GM18526 (cell line): ENCODE measurements around the gene SFN.
A peak's percentile ranks its signal among the peaks of the same experiment; 100 is the strongest.

ENCODE experiments used
- POLR2A ChIP-seq: IDR thresholded peaks from 3 replicates; pipeline ENCODE4 v1.6.1; 2011; ENCODE audit not compliant: insufficient read length; ENCODE audit errors: extremely low read depth

The SFN gene

DNA sequence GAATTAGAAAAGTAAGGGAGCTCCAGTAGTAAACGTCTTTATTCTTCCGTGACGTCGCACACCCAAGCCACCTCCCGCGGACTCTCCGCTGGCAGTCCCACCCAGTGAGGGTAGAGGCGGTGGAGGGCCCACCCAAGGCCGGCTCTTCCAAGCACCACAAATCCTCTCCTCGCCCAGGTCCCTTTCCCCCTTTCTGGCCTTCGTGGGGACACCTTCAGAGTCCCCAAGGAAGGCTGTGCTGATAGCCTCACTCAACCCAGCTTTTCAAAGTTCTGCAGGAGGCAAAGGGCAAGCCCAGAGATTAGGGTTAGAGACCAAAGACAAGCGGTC lies 27.5 kb downstream of the SFN start:
- no peak for TF ChIP-seq POLR2A

DNA sequence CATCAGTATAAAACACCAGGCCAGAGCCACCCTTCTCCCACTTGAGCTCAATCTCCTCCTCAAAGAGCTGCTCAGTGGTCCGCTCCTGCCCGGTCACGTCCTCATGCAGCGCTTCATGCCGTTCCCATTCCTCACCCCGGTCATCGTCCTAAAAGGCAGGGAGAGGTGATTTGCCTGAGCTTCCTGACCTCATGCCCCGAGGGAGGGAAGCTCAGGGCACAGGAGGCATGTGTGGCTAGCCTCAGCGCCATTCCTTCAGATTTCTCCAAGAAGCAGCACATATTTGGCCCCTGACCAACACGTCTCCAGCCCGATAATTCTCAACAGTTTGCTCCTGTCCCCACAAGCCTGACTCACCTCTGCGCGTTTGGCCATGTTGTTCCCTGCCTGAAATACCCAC lies 31.3 kb downstream of the SFN start:
- no peak for TF ChIP-seq POLR2A

DNA sequence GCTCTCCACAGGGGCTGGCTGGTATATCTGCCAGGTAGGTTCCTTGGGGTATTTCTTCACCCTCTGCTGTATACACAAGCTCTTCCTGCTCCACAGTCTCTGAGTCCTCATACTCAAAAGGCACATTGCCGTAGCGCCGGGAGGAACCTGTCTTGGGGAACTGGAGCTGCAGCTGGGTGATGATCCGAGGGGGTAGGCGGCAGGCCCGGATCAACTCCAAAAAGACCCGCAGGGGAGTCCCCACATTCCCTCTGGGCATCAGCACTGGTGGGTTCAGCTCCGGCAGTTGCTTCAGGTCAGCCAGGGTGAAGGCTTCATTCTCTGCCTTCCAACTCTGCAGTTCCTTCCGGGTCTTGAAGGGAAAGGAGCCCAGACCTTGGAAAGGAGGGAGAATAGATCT lies 34.4 kb downstream of the SFN start:
- TF ChIP-seq POLR2A: no peak

DNA sequence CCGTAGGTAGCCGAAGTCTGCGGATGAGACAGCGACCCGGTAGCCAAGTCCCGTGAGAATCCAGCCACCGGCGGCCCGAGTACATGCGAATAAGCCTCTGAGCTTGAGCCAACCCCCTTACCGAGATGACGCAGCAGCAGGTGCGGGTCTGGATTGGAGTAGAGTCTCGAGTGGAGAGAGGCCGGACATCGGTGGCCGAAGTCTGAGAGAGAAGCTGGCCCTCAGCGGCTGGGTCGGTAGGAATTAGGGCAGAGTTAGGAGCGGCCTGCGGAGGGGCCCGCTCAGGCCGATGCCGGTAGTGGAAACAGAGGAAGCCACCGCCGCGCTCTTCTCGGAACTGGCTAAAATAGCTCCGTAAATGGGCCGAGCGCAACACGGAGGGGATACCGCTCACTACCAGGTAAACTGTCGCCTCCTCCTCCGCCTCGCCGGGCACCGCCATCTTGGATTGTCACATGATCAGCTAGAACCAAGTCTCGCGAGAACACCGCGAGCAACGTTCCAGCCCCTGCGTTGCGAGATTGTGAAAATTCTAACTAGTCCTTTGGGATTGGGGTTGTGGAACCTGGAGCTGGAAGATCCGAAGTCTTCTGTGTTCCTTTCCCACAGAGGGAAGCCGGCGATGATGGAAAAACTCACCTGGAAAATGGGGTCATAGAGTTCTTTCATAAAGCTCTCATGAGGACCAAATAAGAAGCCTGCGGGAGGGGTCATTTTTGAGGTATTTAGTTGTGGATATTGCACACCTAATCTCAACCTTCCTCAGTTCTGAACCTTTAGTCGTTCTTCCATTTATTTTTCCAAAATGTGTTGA lies 37.3 kb downstream of the SFN start, which contains the start of gene GPATCH3:
Gene GPATCH3, minus strand, starts transcription at position 467 of the 814 bp plus-strand sequence. Its CDS starts 25 bp downstream, at position 442.
- peak; percentile 84 for TF ChIP-seq POLR2A

DNA sequence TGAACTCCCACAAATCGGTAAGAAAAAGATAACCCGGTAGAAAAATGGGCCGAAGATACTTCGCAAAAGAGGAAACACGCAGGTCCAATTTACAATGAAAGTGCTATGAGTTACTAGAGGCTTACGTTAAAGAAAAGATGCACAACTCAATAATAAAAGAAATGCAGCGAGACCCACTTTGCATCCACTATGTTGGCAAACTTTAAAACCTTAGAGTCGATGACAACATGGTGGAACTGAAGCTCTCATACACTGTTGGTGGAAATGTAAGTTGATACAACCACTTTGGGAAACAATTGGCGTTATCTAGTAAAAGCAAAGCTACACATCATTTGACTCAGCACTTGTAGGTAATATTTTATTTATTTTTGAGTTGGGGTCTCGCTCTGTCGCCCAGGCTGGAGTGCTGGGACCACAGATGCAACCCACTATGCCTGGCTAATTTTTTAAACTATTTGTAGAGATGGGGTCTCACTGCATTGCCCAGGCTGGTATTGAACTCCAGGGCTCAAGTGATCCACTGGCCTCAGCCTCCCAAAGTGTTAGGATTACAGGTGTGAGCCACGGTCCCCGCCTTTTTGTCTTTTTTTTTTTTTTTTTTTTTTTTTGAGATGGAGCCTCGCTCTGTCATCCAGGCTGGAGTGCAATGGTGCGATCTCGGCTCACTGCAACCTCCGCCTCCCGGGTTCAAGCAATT lies 38.0 kb downstream of the SFN start:
- no peak for TF ChIP-seq POLR2A

DNA sequence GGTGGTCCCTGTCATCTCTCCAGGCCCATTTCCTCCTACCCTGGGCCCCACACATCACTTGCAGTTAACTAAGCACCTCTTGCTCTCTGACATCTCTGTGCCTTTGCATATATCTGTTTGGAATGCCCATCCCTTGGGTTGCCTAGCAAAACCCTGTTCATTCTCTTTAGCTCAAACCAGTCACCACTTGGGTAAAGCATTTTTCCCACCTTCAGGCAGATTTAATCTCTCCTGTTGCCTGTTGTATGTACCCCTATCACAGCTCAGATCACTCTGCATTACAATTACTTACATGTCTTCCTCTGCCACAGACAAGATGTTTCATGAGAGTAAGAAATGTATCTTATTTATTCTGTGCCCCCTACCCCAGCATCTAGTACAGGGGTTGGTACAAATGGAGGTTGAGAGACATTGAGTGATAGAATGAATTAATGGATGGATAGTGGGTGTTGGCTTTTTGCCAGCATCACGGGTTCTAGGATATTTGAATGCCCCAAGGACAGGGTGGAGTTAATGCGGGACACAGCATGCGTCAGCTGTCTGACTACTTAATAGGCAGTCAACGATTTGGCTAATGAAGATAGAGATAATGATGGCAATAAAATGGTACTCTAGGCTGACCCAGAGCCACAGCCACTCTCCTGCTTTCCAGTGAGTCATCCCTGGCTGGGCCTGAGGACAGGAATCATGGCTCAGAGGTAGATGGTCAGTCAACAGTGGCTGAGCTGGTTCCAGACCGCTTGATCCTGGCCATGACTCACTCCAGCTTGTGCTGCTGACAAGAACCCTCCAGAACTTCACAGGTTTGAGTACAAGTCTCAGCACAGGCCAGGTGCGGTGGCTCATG lies 44.3 kb downstream of the SFN start:
- no peak for TF ChIP-seq POLR2A

DNA sequence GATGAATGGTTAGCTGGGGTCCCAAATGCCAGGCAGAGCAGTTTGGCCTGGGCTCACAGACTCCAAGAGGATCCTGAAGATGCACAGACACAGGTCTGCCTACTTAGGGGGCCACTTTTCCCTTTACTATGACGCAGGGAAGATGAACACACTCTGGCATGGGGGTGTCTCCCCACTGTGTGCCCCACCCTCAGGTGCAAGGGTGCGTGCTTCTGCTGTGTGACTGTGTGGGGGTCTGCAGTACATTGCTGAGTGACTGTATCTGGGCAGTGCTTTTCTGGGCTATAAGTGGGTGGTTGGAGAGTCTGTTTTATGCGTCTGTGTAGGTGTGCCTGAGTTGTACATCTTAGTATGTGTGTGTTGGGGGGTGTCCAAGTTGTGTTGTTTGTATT lies 47.0 kb downstream of the SFN start:
- no peak for TF ChIP-seq POLR2A

DNA sequence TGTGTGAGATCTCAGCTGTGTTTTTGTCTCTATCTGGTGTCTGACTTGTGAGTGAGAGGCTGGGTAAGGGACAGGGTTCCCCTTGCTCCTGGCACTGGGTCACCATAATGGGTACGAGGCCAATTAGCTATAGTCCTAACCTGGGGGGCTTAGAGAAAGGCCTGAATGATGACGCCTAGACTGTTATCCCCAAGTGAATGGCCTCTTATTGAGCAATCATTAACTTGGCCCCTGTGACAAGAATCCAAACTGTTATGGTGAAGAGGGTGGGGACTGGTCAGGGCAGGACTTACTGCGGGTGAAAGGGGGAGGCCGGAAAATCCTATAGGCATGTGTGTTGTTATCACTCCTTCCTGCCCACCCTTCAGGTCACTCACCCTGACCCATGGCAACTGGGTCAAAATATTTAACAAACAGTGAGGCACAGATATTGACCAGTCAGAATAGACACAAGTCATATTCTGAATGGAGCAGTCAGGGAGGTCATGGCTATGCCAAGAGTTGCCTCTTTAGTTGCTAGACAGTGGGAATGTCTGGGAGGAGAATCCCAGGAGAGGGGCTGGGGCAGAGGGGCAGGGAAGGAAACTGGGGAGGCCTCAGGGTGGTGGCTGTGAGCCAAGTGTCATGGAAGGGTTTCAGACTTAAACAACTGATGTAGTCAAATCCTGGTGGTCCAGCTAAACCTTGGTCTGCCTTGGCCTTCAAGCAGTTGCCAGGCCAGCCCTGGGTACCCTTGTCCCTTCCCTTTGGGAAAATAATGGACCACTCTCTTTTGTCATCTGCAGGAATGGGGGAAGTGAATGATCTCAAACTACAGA lies 47.6 kb downstream of the SFN start:
- no peak for TF ChIP-seq POLR2A

DNA sequence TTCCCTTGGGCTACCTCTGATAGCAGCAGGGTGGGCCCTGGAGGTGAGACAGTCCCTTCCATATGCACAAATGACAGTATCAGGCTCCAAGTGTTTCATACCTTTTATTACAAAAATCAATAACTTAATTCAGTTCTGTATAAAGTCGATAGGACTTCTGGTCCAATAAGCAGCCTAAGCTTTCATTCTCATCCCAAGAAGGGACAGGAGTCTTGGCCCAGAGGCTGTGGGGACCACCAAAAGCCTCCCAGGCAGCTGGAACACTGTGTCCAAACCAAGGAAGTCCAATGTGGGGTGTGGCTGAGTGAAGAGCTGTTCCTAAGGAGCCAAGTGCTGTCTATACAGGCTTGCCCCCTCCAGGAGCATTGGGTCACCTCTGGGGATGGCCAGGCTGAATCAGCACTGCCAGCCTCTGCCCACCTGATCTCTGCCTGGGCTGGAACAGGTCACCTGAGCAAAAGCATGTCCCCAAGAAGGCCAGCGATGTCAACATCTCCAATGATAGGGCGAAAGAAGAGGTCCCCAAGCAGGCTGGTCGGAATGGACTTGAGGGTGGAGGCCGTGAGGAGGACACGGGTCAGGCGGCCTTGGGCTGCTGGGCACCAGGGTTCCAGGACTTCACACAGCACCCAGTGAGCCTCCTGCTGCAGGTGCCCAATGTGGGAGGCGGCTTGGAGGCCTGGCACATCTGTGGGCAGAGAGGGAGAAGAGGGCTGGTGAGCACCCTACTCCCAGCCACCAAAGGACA lies 48.6 kb downstream of the SFN start:
- no peak for TF ChIP-seq POLR2A

DNA sequence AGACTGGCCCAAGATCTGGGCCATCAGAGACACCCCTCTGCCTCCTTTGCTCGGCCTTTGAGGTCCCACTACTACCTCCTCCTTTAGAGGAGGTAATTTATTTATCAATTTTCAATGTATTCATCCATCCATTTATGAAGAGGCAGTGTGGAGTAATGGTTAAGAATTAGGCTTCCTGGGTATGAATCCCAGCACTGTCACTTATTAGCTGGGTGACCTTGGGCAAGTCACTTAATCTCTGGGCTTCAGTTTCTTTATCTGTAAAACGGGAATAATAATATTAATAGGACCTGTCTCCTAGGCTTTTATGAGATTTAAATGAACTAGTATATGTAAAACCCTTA lies 49.2 kb downstream of the SFN start:
- no peak for TF ChIP-seq POLR2A

DNA sequence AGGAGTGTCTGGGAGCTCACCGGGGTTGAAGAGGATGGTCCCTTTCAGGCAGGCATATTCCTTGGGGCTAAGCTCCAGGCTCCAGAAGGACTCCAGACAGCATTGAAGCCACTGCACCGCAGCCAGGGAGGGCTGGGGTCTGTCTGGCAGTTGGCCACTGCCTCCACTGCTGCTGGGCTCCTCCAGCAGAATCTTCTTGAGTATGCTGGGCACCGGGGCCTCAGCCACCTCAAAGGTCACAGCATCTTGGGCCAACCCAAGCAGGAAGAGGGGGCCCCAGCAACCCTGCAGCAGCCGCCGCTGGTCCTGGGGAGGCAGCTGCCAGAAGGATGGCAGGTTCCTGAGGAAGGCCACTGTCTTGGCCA lies 50.4 kb downstream of the SFN start:
- no peak for TF ChIP-seq POLR2A
